H9 (cell line): ENCODE measurements around the gene WDR64. TPM values are rescaled to one million over a fixed set of nuclear protein-coding genes. Genes with fewer than 3 reads are reported as not detected.

Experiments used
- DNase-seq: peaks from one replicate; pipeline ENCODE4 v3.0.0-alpha.2; 2017
- H2AFZ ChIP-seq: one replicate; pipeline ENCODE4 v1.6.1; 2013; ENCODE audit warnings: mild to moderate bottlenecking, low read length, control low read depth, moderate library complexity
- H2AK5ac ChIP-seq: 2 replicates; pipeline ENCODE4 v1.6.1; 2013; ENCODE audit warnings: low read length, control low read depth, mixed read lengths; ENCODE audit not compliant: insufficient read length
- H2BK120ac ChIP-seq: one replicate; pipeline ENCODE4 v1.6.1; 2013; ENCODE audit warnings: low read depth, mild to moderate bottlenecking, low read length, control low read depth, inconsistent platforms; ENCODE audit not compliant: poor library complexity, severe bottlenecking
- H2BK12ac ChIP-seq: 2 replicates; pipeline ENCODE4 v1.6.1; 2013; ENCODE audit warnings: low read length, control low read depth, mixed read lengths, low read depth; ENCODE audit not compliant: insufficient read length
- H2BK15ac ChIP-seq: 2 replicates; pipeline ENCODE4 v1.6.1; 2013; ENCODE audit warnings: low read depth, low read length, control low read depth
- H2BK20ac ChIP-seq: one replicate; pipeline ENCODE4 v1.6.1; 2013; ENCODE audit warnings: low read depth, mild to moderate bottlenecking, low read length, control low read depth, inconsistent platforms; ENCODE audit not compliant: poor library complexity, severe bottlenecking
- H2BK5ac ChIP-seq: 2 replicates; pipeline ENCODE4 v1.6.1; 2013; ENCODE audit warnings: low read length, control low read depth, mixed read lengths; ENCODE audit not compliant: insufficient read length
- H3K14ac ChIP-seq: 2 replicates; pipeline ENCODE4 v1.6.1; 2013; ENCODE audit warnings: low read length, control low read depth; ENCODE audit not compliant: insufficient read depth
- H3K18ac ChIP-seq: 2 replicates; pipeline ENCODE4 v1.6.1; 2013; ENCODE audit warnings: low read depth, mild to moderate bottlenecking, mixed read lengths, low read length, control low read depth; ENCODE audit not compliant: insufficient read length
- H3K23ac ChIP-seq: 2 replicates; pipeline ENCODE4 v1.6.1; 2013; ENCODE audit warnings: low read length, control low read depth, mixed read lengths, low read depth; ENCODE audit not compliant: insufficient read length
- H3K23me2 ChIP-seq: 2 replicates; pipeline ENCODE4 v1.6.1; 2013; ENCODE audit warnings: low read depth, mild to moderate bottlenecking, mixed read lengths, low read length, control low read depth; ENCODE audit not compliant: insufficient read length, poor library complexity, severe bottlenecking
- H3K27ac ChIP-seq: 2 replicates; pipeline ENCODE4 v1.5.1; 2013; ENCODE audit warnings: low read length, control low read depth, mixed read lengths, low read depth; ENCODE audit not compliant: insufficient read length
- H3K27me3 ChIP-seq: 2 replicates; pipeline ENCODE4 v1.6.1; 2013; ENCODE audit warnings: low read length, control low read depth, inconsistent platforms; ENCODE audit not compliant: insufficient read depth
- H3K4ac ChIP-seq: 2 replicates; pipeline ENCODE4 v1.6.1; 2013; ENCODE audit warnings: low read depth, mild to moderate bottlenecking, control low read depth, inconsistent platforms, low read length, moderate library complexity
- H3K4me1 ChIP-seq: 2 replicates; pipeline ENCODE4 v1.6.1; 2013; ENCODE audit warnings: low read length, control low read depth, inconsistent platforms; ENCODE audit not compliant: insufficient read depth
- H3K4me2 ChIP-seq: 2 replicates; pipeline ENCODE4 v1.6.1; 2013; ENCODE audit warnings: low read length, control low read depth, mixed read lengths; ENCODE audit not compliant: insufficient read length, insufficient read depth
- H3K56ac ChIP-seq: 2 replicates; pipeline ENCODE4 v1.6.1; 2013; ENCODE audit warnings: low read depth, mild to moderate bottlenecking, mixed read lengths, low read length, control low read depth; ENCODE audit not compliant: insufficient read length
- H3K79me1 ChIP-seq: 2 replicates; pipeline ENCODE4 v1.6.1; 2013; ENCODE audit warnings: low read depth, mild to moderate bottlenecking, moderate library complexity, low read length, control low read depth, inconsistent platforms; ENCODE audit not compliant: insufficient read depth, poor library complexity, severe bottlenecking
- H3K79me2 ChIP-seq: 2 replicates; pipeline ENCODE4 v1.6.1; 2013; ENCODE audit warnings: low read length, control low read depth, inconsistent platforms; ENCODE audit not compliant: insufficient read depth
- H3K9ac ChIP-seq: 2 replicates; pipeline ENCODE4 v1.6.1; 2013; ENCODE audit warnings: low read length, control low read depth, mixed read lengths; ENCODE audit not compliant: insufficient read length; ENCODE audit errors: extremely low read depth
- H3K9me3 ChIP-seq: one replicate; pipeline ENCODE4 v1.6.1; 2013; ENCODE audit warnings: low read depth, low read length, inconsistent platforms; ENCODE audit not compliant: control insufficient read depth
- H3T11ph ChIP-seq: one replicate; pipeline ENCODE4 v1.6.1; 2013; ENCODE audit warnings: mild to moderate bottlenecking, low read length, control low read depth, inconsistent platforms
- H4K20me1 ChIP-seq: one replicate; pipeline ENCODE4 v1.6.1; 2013; ENCODE audit not compliant: control insufficient read depth, insufficient read length, insufficient read depth
- H4K5ac ChIP-seq: 2 replicates; pipeline ENCODE4 v1.6.1; 2013; ENCODE audit warnings: low read depth, mild to moderate bottlenecking, mixed read lengths, low read length, control low read depth; ENCODE audit not compliant: insufficient read length
- H4K8ac ChIP-seq: replicated peaks from 2 replicates; pipeline ENCODE4 v1.6.1; 2013; ENCODE audit warnings: low read length, control low read depth, mixed read lengths, low read depth; ENCODE audit not compliant: insufficient read length
- H4K91ac ChIP-seq: 2 replicates; pipeline ENCODE4 v1.6.1; 2013; ENCODE audit warnings: low read depth, mild to moderate bottlenecking, moderate library complexity, mixed read lengths, low read length, control low read depth; ENCODE audit not compliant: insufficient read length
- H3K27ac Mint-ChIP-seq, 3 experiments: 2 replicates in 2 of 3; 3 replicates in 1 of 3; pipeline ENCODE4 v1.8.0; 2020 to 2021; ENCODE audit warnings: mixed read lengths in 3 of 3, mild to moderate bottlenecking in 1 of 3, moderate library complexity in 1 of 3
- H3K27me3 Mint-ChIP-seq: 2 replicates; pipeline ENCODE4 v1.8.0; 2021; ENCODE audit warnings: low read depth, mild to moderate bottlenecking, moderate library complexity, mixed read lengths
- H3K36me3 Mint-ChIP-seq, 3 experiments: 2 replicates in 2 of 3; 3 replicates in 1 of 3; pipeline ENCODE4 v1.8.0; 2020 to 2021; ENCODE audit warnings: low read depth in 3 of 3, mixed read lengths in 3 of 3; ENCODE audit not compliant: insufficient read depth in 1 of 3
- H3K4me1 Mint-ChIP-seq, 2 experiments: 2 replicates each; pipeline ENCODE4 v1.8.0; 2020; ENCODE audit warnings: mixed read lengths in 2 of 2
- H3K4me3 Mint-ChIP-seq, 2 experiments: 2 replicates in 1 of 2; 3 replicates in 1 of 2; pipeline ENCODE4 v1.8.0; 2020 to 2021; ENCODE audit warnings: mild to moderate bottlenecking in 2 of 2, mixed read lengths in 2 of 2, moderate library complexity in 1 of 2
- H3K9me3 Mint-ChIP-seq, 2 experiments: 2 replicates in 1 of 2; 3 replicates in 1 of 2; pipeline ENCODE4 v1.8.0; 2020; ENCODE audit warnings: mild to moderate bottlenecking in 2 of 2, mixed read lengths in 2 of 2, moderate library complexity in 1 of 2
- WGBS: extraction: QIAGEN DNeasy Blood & Tissue Kit; methylation state at CpG from one replicate; pipeline ENCODE4 v1.1.7; 2013; ENCODE audit warnings: missing lambda C conversion rate, low lambda C conversion rate, mixed read lengths; ENCODE audit not compliant: insufficient read length; ENCODE audit errors: extremely low coverage; 5-methylcytosine and 5-hydroxymethylcytosine counted together
- total RNA-seq: library from RNA; stranded (reverse); gene quantifications from 2 replicates; pipeline ENCODE4 v1.2.1, GENCODE V29; 2021
- TF ChIP-seq, protein P1 (sequence below): fragments of 200-600 bp; sonication (generic); conservative IDR thresholded peaks from 3 replicates; pipeline ENCODE4 v1.8.0; 2021; ENCODE audit warnings: antibody characterized with exemption, mild to moderate bottlenecking

The WDR64 gene
- total RNA-seq, 1 experiment from 2014 or later, result not detected

DNA sequence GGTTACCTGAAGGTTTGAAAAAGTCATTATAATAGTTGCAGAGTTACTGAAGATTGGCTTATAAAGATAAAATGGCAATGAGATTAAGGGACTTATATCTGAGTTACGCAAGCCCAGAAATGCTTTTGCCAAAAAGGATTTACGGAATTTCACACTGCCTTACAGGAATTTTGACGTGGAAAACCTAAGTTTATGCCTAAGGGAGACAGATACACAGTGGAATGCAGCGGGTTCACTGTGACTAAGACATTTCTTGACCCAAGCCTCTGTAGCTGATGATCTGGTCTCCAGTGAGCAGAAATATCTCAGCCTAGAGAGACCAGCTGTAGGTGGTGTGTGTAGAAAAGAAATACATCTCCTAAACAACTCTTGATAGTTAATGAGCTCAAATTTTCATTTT, 185.8 kb downstream of the WDR64 start:
- H4K20me1 ChIP-seq, result no peaks in the 10 kb centered on the region
- H3K79me1 ChIP-seq, result no peaks in the 10 kb centered on the region
- H3K9me3 ChIP-seq, result no peaks in the 10 kb centered on the region
- no peak overlapping the region for H3T11ph ChIP-seq
- H3K14ac ChIP-seq, result no peak overlapping the region
- DNase-seq, result no peak
- no peak overlapping the region for H2AFZ ChIP-seq
- H3K23ac ChIP-seq, result no peak overlapping the region
- no peak overlapping the region for H2BK120ac ChIP-seq
- no peak overlapping the region for H3K4me2 ChIP-seq
- Mint-ChIP-seq H3K27ac (no peak overlapping the region), H3K36me3 (no peaks in the 10 kb centered on the region), H3K4me1 (no peaks in the 10 kb centered on the region), H3K9me3 (no peaks in the 10 kb centered on the region), H3K4me3 (no peak overlapping the region), H3K27me3 (no peaks in the 10 kb centered on the region; the same call in 1 of the 2 replicates)
- H4K91ac ChIP-seq, result no peak overlapping the region
- no peak overlapping the region for H2BK12ac ChIP-seq
- H2BK20ac ChIP-seq, result no peak overlapping the region
- H2BK15ac ChIP-seq, result no peak overlapping the region
- TF ChIP-seq, protein P1, sequence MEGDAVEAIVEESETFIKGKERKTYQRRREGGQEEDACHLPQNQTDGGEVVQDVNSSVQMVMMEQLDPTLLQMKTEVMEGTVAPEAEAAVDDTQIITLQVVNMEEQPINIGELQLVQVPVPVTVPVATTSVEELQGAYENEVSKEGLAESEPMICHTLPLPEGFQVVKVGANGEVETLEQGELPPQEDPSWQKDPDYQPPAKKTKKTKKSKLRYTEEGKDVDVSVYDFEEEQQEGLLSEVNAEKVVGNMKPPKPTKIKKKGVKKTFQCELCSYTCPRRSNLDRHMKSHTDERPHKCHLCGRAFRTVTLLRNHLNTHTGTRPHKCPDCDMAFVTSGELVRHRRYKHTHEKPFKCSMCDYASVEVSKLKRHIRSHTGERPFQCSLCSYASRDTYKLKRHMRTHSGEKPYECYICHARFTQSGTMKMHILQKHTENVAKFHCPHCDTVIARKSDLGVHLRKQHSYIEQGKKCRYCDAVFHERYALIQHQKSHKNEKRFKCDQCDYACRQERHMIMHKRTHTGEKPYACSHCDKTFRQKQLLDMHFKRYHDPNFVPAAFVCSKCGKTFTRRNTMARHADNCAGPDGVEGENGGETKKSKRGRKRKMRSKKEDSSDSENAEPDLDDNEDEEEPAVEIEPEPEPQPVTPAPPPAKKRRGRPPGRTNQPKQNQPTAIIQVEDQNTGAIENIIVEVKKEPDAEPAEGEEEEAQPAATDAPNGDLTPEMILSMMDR, result no peak
- no peak overlapping the region for H4K5ac ChIP-seq
- no peak overlapping the region for H3K27ac ChIP-seq
- no peaks in the 10 kb centered on the region for H3K23me2 ChIP-seq
- no peaks in the 10 kb centered on the region for H3K79me2 ChIP-seq
- H3K18ac ChIP-seq, result no peak overlapping the region
- H3K4me1 ChIP-seq, result no peaks in the 10 kb centered on the region
- no peak overlapping the region for H3K4ac ChIP-seq
- no peak overlapping the region for H2AK5ac ChIP-seq
- no peak overlapping the region for H3K56ac ChIP-seq
- H4K8ac ChIP-seq, result no peak overlapping the region
- no peak overlapping the region for H2BK5ac ChIP-seq
- no CpG with 5 or more reads among the region's 4 CpGs for WGBS
- H3K27me3 ChIP-seq, result no peaks in the 10 kb centered on the region
- H3K9ac ChIP-seq, result no peak overlapping the region
